ENCODE data around the gene ZCCHC24. TPM values are rescaled to one million over a fixed set of nuclear protein-coding genes. Genes with fewer than 3 reads are reported as not detected.

The ZCCHC24 gene
- total and polyA plus RNA-seq, 4 donors = 7.8 to 23.9 (median 14.8) TPM

DNA sequence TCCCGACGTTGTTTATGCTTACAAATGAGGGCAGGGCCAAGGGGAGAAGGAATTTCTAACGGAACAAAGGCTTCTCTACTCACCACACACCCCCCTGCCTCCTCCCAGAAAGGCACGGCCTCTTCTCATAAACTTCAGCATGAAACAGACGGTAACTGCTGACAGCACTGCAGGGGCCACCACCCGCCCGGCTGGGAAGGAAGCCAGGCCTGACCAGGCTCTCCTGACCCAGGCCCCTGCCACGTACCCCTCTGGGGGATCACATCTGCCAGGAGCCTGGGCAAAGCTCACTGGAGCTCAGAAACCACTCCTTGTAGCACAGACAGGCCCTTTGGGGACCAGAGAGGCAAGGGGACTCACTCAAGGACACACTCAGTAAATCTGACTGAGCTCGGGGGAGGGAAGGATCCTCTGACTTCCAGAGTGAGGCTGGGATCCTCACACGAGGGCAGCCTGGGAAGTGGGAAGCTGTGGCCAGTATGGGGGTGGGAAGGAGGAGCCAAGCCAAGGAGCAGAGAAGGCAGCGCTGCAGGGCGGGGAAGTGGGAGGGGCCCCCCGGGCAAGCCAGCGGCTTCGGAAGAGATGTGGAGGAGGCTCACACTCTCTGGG, 46.1 kb downstream of the ZCCHC24 start (continued):
- TF ChIP-seq REST (IDR thresholded peaks at IDR 0.05) = no peak
- TF ChIP-seq SP1 (IDR thresholded peaks at IDR 0.05) = peak; percentile 54
- TF ChIP-seq RAD21 (IDR thresholded peaks at IDR 0.05) = no peak
- TF ChIP-seq RXRA (IDR thresholded peaks at IDR 0.05) = peak in 1 of 2 donors; percentile 35
- no peak for TF ChIP-seq MAX (IDR thresholded peaks at IDR 0.05)
- peak; percentile 75 for TF ChIP-seq NR2F2 (IDR thresholded peaks at IDR 0.05)
- TF ChIP-seq FOXA1 (IDR thresholded peaks at IDR 0.05) = no peak

GRCh38 chr10:79398642-79399041, 46.8 kb downstream of the ZCCHC24 start:
- DNase-seq (ENCODE audit: low spot score) = no peak
- Histone ChIP-seq H3K4me1 (ENCODE audit: control insufficient read depth in 4 of 4, insufficient read depth in 4 of 4, low read length in 3 of 4) (peaks cover 28 to 78% (median 63%) of the 10 kb centered on the region in 4 donors), H3K27me3 (ENCODE audit: control insufficient read depth in 4 of 4, insufficient read depth in 4 of 4, low read length in 3 of 4) (no peaks in the 10 kb centered on the region), H3K36me3 (ENCODE audit: control insufficient read depth in 4 of 4, insufficient read depth in 3 of 4, low read depth in 1 of 4, low read length in 3 of 4) (peaks cover 0 to 2% (median 0%) of the 10 kb centered on the region in 4 donors), H3K27ac (ENCODE audit: low read depth in 1 of 2, low read length in 2 of 2) (peak overlapping the region; percentile 78 to 82), H3K9ac (ENCODE audit: low read depth in 1 of 2, low read length in 2 of 2) (peak overlapping the region in 1 of 2 donors; percentile 30), H3K4me3 (ENCODE audit: low read depth in 1 of 3, low read length in 3 of 3) (no peak overlapping the region), H3K9me3 (ENCODE audit: control insufficient read depth in 4 of 4, low read length in 3 of 4) (no peaks in the 10 kb centered on the region)
- TF ChIP-seq ZBTB33 (IDR thresholded peaks at IDR 0.05) (no peak), RXRA (IDR thresholded peaks at IDR 0.05) (no peak), FOXA2 (IDR thresholded peaks at IDR 0.05) (no peak), MAX (IDR thresholded peaks at IDR 0.05) (no peak), NR2F2 (IDR thresholded peaks at IDR 0.05) (no peak), EGR1 (IDR thresholded peaks at IDR 0.05; ENCODE audit: low read depth in 2 of 2) (no peak), YY1 (IDR thresholded peaks at IDR 0.05) (no peak), HNF4G (IDR thresholded peaks at IDR 0.05) (no peak), GABPA (IDR thresholded peaks at IDR 0.05 in 1 of 2, conservative IDR thresholded peaks at IDR 0.05 in 1 of 2) (no peak), RAD21 (IDR thresholded peaks at IDR 0.05) (no peak), SP1 (IDR thresholded peaks at IDR 0.05) (no peak), TAF1 (conservative IDR thresholded peaks at IDR 0.05) (no peak), HNF4A (conservative IDR thresholded peaks at IDR 0.05) (no peak), JUND (IDR thresholded peaks at IDR 0.05) (no peak), REST (IDR thresholded peaks at IDR 0.05) (no peak), FOXA1 (IDR thresholded peaks at IDR 0.05) (no peak)
- TF ChIP-seq, protein P1, sequence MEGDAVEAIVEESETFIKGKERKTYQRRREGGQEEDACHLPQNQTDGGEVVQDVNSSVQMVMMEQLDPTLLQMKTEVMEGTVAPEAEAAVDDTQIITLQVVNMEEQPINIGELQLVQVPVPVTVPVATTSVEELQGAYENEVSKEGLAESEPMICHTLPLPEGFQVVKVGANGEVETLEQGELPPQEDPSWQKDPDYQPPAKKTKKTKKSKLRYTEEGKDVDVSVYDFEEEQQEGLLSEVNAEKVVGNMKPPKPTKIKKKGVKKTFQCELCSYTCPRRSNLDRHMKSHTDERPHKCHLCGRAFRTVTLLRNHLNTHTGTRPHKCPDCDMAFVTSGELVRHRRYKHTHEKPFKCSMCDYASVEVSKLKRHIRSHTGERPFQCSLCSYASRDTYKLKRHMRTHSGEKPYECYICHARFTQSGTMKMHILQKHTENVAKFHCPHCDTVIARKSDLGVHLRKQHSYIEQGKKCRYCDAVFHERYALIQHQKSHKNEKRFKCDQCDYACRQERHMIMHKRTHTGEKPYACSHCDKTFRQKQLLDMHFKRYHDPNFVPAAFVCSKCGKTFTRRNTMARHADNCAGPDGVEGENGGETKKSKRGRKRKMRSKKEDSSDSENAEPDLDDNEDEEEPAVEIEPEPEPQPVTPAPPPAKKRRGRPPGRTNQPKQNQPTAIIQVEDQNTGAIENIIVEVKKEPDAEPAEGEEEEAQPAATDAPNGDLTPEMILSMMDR (IDR thresholded peaks at IDR 0.05; ENCODE audit: low read depth, low read length, missing input control) = no peak
- TF ChIP-seq, protein P2, sequence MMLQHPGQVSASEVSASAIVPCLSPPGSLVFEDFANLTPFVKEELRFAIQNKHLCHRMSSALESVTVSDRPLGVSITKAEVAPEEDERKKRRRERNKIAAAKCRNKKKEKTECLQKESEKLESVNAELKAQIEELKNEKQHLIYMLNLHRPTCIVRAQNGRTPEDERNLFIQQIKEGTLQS (IDR thresholded peaks at IDR 0.05) = no peak
- WGBS = 90% methylated on average over 4 of the region's 4 CpGs

Data from liver (tissue), 9 donors.